Gastrocnemius medialis (tissue), 4 donors: ENCODE measurements around the gene OPCML. TPM values are rescaled to one million over a fixed set of nuclear protein-coding genes. Genes with fewer than 3 reads are reported as not detected.
A peak's percentile ranks its signal among the peaks of the same experiment; 100 is the strongest.

Experiments
- ATAC-seq, 2 donors: fragments of 150-250 bp; one replicate each; pipeline ENCODE4 v1.9.1; 2016
- DNase-seq, 2 donors: peaks; one replicate each; pipeline ENCODE4 v3.0.0-alpha.2; 2019
- H3K27ac ChIP-seq, 4 donors: fragments of 200-600 bp; sonication (generic); 1 replicate in 1 of 4; 2 replicates in 3 of 4; pipeline ENCODE4 v1.5.1; 2016 to 2018; ENCODE audit warnings: mild to moderate bottlenecking in 2 of 4, moderate library complexity in 1 of 4
- H3K27me3 ChIP-seq, 3 donors: fragments of 200-600 bp; sonication (generic) in 2 of 3; 1 replicate in 1 of 3; 2 replicates in 2 of 3; pipeline versions ENCODE4 v1.5.1 to v1.6.0; 2016 to 2019; ENCODE audit warnings: mild to moderate bottlenecking in 1 of 3, moderate library complexity in 1 of 3
- H3K36me3 ChIP-seq, 2 donors: fragments of 200-600 bp; sonication (generic) in 1 of 2; one replicate each; pipeline ENCODE4 v1.5.1; 2017 to 2018
- H3K4me1 ChIP-seq, 2 donors: fragments of 200-600 bp; sonication (generic) in 1 of 2; one replicate each; pipeline ENCODE4 v1.5.1; 2016 to 2017; ENCODE audit warnings: mild to moderate bottlenecking in 2 of 2
- H3K4me3 ChIP-seq, 4 donors: fragments of 200-600 bp; sonication (generic) in 3 of 4; 1 replicate in 1 of 4; 2 replicates in 3 of 4; pipeline ENCODE4 v1.5.1; 2016 to 2019; ENCODE audit warnings: mild to moderate bottlenecking in 2 of 4
- H3K9me3 ChIP-seq, 3 donors: fragments of 200-600 bp; sonication (generic) in 2 of 3; 1 replicate in 1 of 3; 2 replicates in 2 of 3; pipeline ENCODE4 v1.5.1; 2016 to 2019
- POLR2A ChIP-seq, 2 donors: fragments of 450-650 bp; IDR thresholded peaks; one replicate each; pipeline ENCODE4 v1.6.1; 2017; ENCODE audit warnings: antibody characterized with exemption in 2 of 2, mild to moderate bottlenecking in 2 of 2, moderate library complexity in 2 of 2
- in situ Hi-C, 4 donors: fragments of 200-750 bp; cut with MboI; loops; one replicate each; pipeline versions ENCODE4 v1.15.0 to v1.8.0; 2017; ENCODE audit warnings: low sequenced_read_pairs in 4 of 4
- intact Hi-C: fragments of 100-400 bp; cut with DNase I; formaldehyde crosslinking; loops from one replicate; pipeline ENCODE4 v1.15.1; 2023; ENCODE audit warnings: low total_unique reads
- total RNA-seq, 4 donors: library from RNA; depleted of rRNA; stranded (reverse); fragments of >200 nt; gene quantifications; one replicate each; pipeline versions ENCODE4 v1.1.0 to v1.2.3, GENCODE V29; 2016
- TF ChIP-seq, protein P1 (sequence below), 5 experiments: fragments of 450-650 bp in 3 of 5; fragments of 200-600 bp in 2 of 5; sonication (generic) in 2 of 5; IDR thresholded peaks in 4 of 5; conservative IDR thresholded peaks in 1 of 5; 1 replicate in 4 of 5; 2 replicates in 1 of 5; pipeline ENCODE4 v1.5.1; 2016 to 2019; ENCODE audit warnings: antibody characterized with exemption in 5 of 5, mild to moderate bottlenecking in 3 of 5, moderate library complexity in 3 of 5

The OPCML gene
- total RNA-seq, 4 donors from 2014 or later = not detected

DNA sequence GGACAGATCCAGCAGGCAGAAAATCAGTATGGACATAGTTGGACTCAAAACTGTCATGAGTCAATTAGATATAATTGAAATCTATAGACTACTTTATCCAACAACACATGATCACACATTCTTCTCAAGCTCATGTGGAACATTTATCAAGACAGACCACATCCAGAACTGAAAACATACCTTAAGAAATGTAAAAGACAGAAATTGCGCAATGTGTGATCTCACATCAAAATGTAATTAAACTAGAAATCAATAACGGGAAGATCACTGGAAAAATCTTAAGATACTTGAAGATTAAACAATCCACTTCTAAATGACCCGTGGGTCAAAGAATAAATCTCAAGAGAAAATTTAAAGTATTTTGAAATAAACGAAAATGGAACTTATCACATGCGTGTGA lies 435.3 kb downstream of the OPCML start:
- no peak overlapping the region for H3K4me3 ChIP-seq
- ATAC-seq (no peak), DNase-seq (no peak)
- no peak for TF ChIP-seq POLR2A (IDR thresholded peaks at IDR 0.05)
- TF ChIP-seq, protein P1, sequence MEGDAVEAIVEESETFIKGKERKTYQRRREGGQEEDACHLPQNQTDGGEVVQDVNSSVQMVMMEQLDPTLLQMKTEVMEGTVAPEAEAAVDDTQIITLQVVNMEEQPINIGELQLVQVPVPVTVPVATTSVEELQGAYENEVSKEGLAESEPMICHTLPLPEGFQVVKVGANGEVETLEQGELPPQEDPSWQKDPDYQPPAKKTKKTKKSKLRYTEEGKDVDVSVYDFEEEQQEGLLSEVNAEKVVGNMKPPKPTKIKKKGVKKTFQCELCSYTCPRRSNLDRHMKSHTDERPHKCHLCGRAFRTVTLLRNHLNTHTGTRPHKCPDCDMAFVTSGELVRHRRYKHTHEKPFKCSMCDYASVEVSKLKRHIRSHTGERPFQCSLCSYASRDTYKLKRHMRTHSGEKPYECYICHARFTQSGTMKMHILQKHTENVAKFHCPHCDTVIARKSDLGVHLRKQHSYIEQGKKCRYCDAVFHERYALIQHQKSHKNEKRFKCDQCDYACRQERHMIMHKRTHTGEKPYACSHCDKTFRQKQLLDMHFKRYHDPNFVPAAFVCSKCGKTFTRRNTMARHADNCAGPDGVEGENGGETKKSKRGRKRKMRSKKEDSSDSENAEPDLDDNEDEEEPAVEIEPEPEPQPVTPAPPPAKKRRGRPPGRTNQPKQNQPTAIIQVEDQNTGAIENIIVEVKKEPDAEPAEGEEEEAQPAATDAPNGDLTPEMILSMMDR (IDR thresholded peaks at IDR 0.05 in 4 of 5, conservative IDR thresholded peaks at IDR 0.05 in 1 of 5) = no peak
- in situ Hi-C loops = no loop called here
- H3K9me3 ChIP-seq = no peaks in the 10 kb centered on the region
- intact Hi-C loops = no loop called here
- H3K27ac ChIP-seq = no peak overlapping the region
- H3K27me3 ChIP-seq = no peaks in the 10 kb centered on the region
- no peaks in the 10 kb centered on the region for H3K36me3 ChIP-seq
- no peaks in the 10 kb centered on the region for H3K4me1 ChIP-seq

DNA sequence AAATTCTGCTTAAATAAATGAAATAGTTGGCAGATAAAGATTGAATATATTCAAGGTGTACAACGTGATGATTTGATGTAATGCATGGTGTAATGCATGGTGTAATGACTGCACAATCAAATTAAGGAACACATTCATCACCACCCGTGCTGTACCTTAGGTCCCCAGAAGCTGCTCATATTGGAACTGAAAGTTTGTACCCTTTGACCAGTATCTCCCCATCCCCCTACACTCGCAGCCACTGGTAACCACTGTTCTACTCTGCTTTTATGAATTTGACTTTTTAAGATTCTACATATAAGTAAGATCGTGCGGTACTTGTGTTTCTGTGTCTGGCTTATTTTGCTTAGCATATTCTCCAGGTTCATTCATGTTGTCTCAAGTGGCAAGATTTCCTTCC lies 445.8 kb downstream of the OPCML start:
- H3K4me3 ChIP-seq = no peak overlapping the region
- no peak overlapping the region for H3K27ac ChIP-seq
- H3K4me1 ChIP-seq = peaks cover 0 to 5% of the 10 kb centered on the region in 2 donors
- no peak for DNase-seq
- ATAC-seq = no peak
- no peaks in the 10 kb centered on the region for H3K36me3 ChIP-seq
- in situ Hi-C loops (no loop called here), intact Hi-C loops (no loop called here)
- peaks cover 12 to 31% (median 23%) of the 10 kb centered on the region in 3 donors for H3K27me3 ChIP-seq
- H3K9me3 ChIP-seq = no peaks in the 10 kb centered on the region
- no peak for TF ChIP-seq POLR2A (IDR thresholded peaks at IDR 0.05)
- TF ChIP-seq, protein P1 (IDR thresholded peaks at IDR 0.05 in 4 of 5, conservative IDR thresholded peaks at IDR 0.05 in 1 of 5) = no peak

DNA sequence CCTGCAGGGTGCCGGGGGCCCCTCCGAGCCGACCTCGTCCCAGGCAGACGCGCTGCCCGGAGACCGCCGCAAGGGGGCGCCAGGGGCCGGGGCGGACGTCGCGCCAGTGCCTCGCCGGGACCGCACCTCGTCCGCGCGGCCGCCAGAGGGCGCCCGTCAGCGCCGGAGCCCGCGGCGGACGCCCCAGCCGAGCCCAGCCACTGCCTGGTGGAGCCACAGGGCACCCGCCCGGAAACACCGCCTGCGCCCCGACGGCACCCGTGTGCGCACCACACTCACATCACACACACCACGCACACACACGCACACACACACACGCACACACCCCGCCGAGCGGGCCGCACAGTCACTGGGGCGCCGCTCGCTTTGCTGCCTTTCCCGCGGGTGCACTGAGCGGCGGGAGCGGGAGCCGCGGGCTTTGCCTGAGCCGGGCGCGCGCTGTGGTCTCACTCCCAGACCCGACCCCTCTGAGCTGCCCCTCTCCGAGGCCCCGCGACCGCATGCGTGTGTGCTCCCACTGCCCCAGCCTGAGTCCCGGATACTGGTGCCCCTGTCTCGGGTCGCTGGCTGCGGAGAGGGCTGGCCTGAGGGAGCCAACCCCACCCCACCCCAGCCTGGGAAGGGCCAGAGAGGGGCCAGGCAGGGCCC lies 449.3 kb downstream of the OPCML start:
- no peaks in the 10 kb centered on the region for H3K9me3 ChIP-seq
- peak; percentile 78 to 86 for ATAC-seq
- in situ Hi-C loops (no loop called here), intact Hi-C loops (no loop called here)
- peaks cover 12 to 36% (median 26%) of the 10 kb centered on the region in 3 donors for H3K27me3 ChIP-seq
- H3K4me3 ChIP-seq = peak overlapping the region in 3 of 4 donors; percentile 17 to 50 (median 26)
- peaks cover 0 to 5% of the 10 kb centered on the region in 2 donors for H3K4me1 ChIP-seq
- no peak for DNase-seq
- no peak for TF ChIP-seq POLR2A (IDR thresholded peaks at IDR 0.05)
- TF ChIP-seq, protein P1 (IDR thresholded peaks at IDR 0.05 in 4 of 5, conservative IDR thresholded peaks at IDR 0.05 in 1 of 5) = peak in 4 of 5 experiments; percentile 75 to 93 (median 86)
- H3K36me3 ChIP-seq = no peaks in the 10 kb centered on the region
- H3K27ac ChIP-seq = no peak overlapping the region

GRCh38 chr11:133082453-133082781 lies 449.9 kb downstream of the OPCML start:
- TF ChIP-seq, protein P1 (IDR thresholded peaks at IDR 0.05 in 4 of 5, conservative IDR thresholded peaks at IDR 0.05 in 1 of 5) = no peak
- TF ChIP-seq POLR2A (IDR thresholded peaks at IDR 0.05) = no peak
- no peak overlapping the region for H3K4me3 ChIP-seq
- H3K27ac ChIP-seq = no peak overlapping the region
- intact Hi-C loops (no loop called here), in situ Hi-C loops (no loop called here)
- no peak for DNase-seq
- H3K9me3 ChIP-seq = no peaks in the 10 kb centered on the region
- peaks cover 0 to 5% of the 10 kb centered on the region in 2 donors for H3K4me1 ChIP-seq
- H3K36me3 ChIP-seq = no peaks in the 10 kb centered on the region
- ATAC-seq = no peak
- H3K27me3 ChIP-seq = peaks cover 12 to 36% (median 26%) of the 10 kb centered on the region in 3 donors
